HepG2 (cell line): ENCODE results near the gene FNDC8. TPM values are rescaled to one million over a fixed set of nuclear protein-coding genes. Genes with fewer than 3 reads are reported as not detected.

Experiments
- ATAC-seq: fragments of 200-7000 bp; cut with Tn5 transposase; 3 replicates; pipeline ENCODE4 v1.9.1; 2020; ENCODE audit warnings: mild to moderate bottlenecking, moderate library complexity
- BruUV-seq: library from RNA; stranded (reverse); fragments of 400-500 nt; replicated peaks from 2 replicates; lab custom pipeline; 2021; lab: Mats Ljungman, UMichigan
- CTCF ChIA-PET: fragments of 300-600 bp; formaldehyde crosslinking; extraction: SDS; loops from one replicate; lab custom pipeline; 2021; ENCODE audit warnings: low total read pairs, inconsistent platforms, low intra/inter-chr PET ratio; lab: Yijun Ruan, JAX
- POLR2A ChIA-PET: fragments of 350-600 bp; sonication (Branson Sonifier 250); formaldehyde crosslinking; loops from one replicate; lab custom pipeline; 2020; ENCODE audit warnings: antibody characterized with exemption, inconsistent platforms; lab: Yijun Ruan, JAX
- DNase-seq: peaks from one replicate; pipeline ENCODE4 v3.0.0-alpha.2; 2015; ENCODE audit warnings: low spot score
- FAIRE-seq: peaks from 3 replicates; lab custom pipeline; 2011; peaks lifted over from hg19 to GRCh38; lab: Jason Lieb, UNC
- H2AFZ ChIP-seq: one replicate; pipeline ENCODE4 v1.6.1; 2011; ENCODE audit warnings: low read length, inconsistent platforms
- H3K27ac ChIP-seq: fragments of 300-600 bp; 3 replicates; pipeline ENCODE4 v1.8.0; 2011; ENCODE audit warnings: mixed run types, mild to moderate bottlenecking, mixed read lengths, low read length, inconsistent platforms; ENCODE audit not compliant: insufficient read depth; ENCODE audit errors: extremely low read length
- H3K27me3 ChIP-seq, 2 experiments: fragments of 200-600 bp in 1 of 2; 2 replicates in 1 of 2; 3 replicates in 1 of 2; pipeline versions ENCODE4 v1.6.0 to v1.8.0; 2011; ENCODE audit warnings: low read length in 2 of 2, mild to moderate bottlenecking in 2 of 2, moderate library complexity in 2 of 2, inconsistent platforms in 1 of 2; ENCODE audit not compliant: insufficient read depth in 2 of 2, control insufficient read depth in 1 of 2
- H3K36me3 ChIP-seq, 2 experiments: fragments of 200-600 bp in 1 of 2; replicated peaks in 1 of 2; 2 replicates in 1 of 2; 3 replicates in 1 of 2; pipeline versions ENCODE4 v1.5.1 to v1.8.0; 2011; ENCODE audit warnings: low read length in 2 of 2, inconsistent platforms in 1 of 2; ENCODE audit not compliant: insufficient read depth in 2 of 2, control insufficient read depth in 1 of 2
- H3K4me1 ChIP-seq: 2 replicates; pipeline ENCODE4 v1.5.1; 2012; ENCODE audit warnings: low read length, inconsistent platforms; ENCODE audit not compliant: insufficient read depth
- H3K4me2 ChIP-seq: 2 replicates; pipeline ENCODE4 v1.6.0; 2011; ENCODE audit warnings: low read depth, low read length, inconsistent platforms
- H3K4me3 ChIP-seq, 3 experiments: fragments of 200-600 bp in 1 of 3; sonication (generic), shearing (Covaris generic) in 1 of 3; replicated peaks in 1 of 3; 2 replicates each; pipeline ENCODE4 v1.5.1; 2011 to 2016; ENCODE audit warnings: low read length in 3 of 3, inconsistent platforms in 2 of 3, low read depth in 2 of 3, mild to moderate bottlenecking in 2 of 3, control low read depth in 1 of 3, mixed read lengths in 1 of 3; ENCODE audit not compliant: insufficient read depth in 1 of 3
- H3K79me2 ChIP-seq: one replicate; pipeline ENCODE4 v1.6.1; 2011; ENCODE audit warnings: low read length, inconsistent platforms; ENCODE audit not compliant: insufficient read depth
- H3K9ac ChIP-seq: 2 replicates; pipeline ENCODE4 v1.6.0; 2011; ENCODE audit warnings: mild to moderate bottlenecking, low read depth, low read length, inconsistent platforms; ENCODE audit not compliant: insufficient read depth
- H3K9me3 ChIP-seq: 2 replicates; pipeline ENCODE4 v1.5.1; 2012; ENCODE audit warnings: mild to moderate bottlenecking, low read length
- H4K20me1 ChIP-seq: 2 replicates; pipeline ENCODE4 v1.6.0; 2011; ENCODE audit warnings: inconsistent platforms, mild to moderate bottlenecking, low read length, moderate library complexity; ENCODE audit not compliant: insufficient read depth
- REL ChIP-seq: sonication (generic); formaldehyde crosslinking; conservative IDR thresholded peaks from 2 replicates; pipeline ENCODE4 v1.8.0; 2022; ENCODE audit warnings: mild to moderate bottlenecking, missing genetic modification reagents, moderate library complexity
- SRSF4 ChIP-seq: fragments of 200-400 bp; formaldehyde crosslinking; IDR thresholded peaks from one replicate; pipeline ENCODE4 v1.6.1; 2018; ENCODE audit warnings: mild to moderate bottlenecking, low read depth, low read length, moderate library complexity; ENCODE audit not compliant: poor library complexity, severe bottlenecking
- ZNF251 ChIP-seq: sonication (generic); formaldehyde crosslinking; IDR thresholded peaks from 2 replicates; pipeline ENCODE4 v1.9.0; 2021; ENCODE audit warnings: mild to moderate bottlenecking, missing genetic modification reagents
- ZNF329 ChIP-seq: sonication (generic); formaldehyde crosslinking; IDR thresholded peaks from 2 replicates; pipeline ENCODE4 v1.9.0; 2021; ENCODE audit warnings: low read depth, mild to moderate bottlenecking, missing genetic modification reagents
- WGBS: methylation state at CpG from one replicate; pipeline ENCODE4 v1.1.6; 2017; ENCODE audit warnings: low lambda C conversion rate; 5-methylcytosine and 5-hydroxymethylcytosine counted together
- in situ Hi-C: cut with HindIII; loops from 2 replicates; pipeline ENCODE4 v1.10.0; 2017; ENCODE audit warnings: low pct_unique_long_range_greater_than_20kb; ENCODE audit not compliant: extremely low pct_ligation_motif_present
- intact Hi-C: fragments of 100-400 bp; cut with micrococcal nuclease; formaldehyde crosslinking; loops from one replicate; pipeline ENCODE4 v1.10.0; 2022; ENCODE audit not compliant: unreplicated experiment
- polyA plus RNA-seq, 8 experiments: library from polyadenylated mRNA; depleted of rRNA in 3 of 8; stranded (reverse) in 7 of 8; unstranded in 1 of 8; fragments of >200 nt; fragmentation: Illumina TruSeq in 4 of 8; extraction: Trizol in 4 of 8; gene quantifications; 2 replicates each; pipeline versions ENCODE4 v1.2.1 to v1.2.3, GENCODE V29; 2011 to 2016; ENCODE audit warnings: low read depth in 4 of 8, missing spikeins in 1 of 8, mixed read lengths in 1 of 8; ENCODE audit not compliant: insufficient read depth in 1 of 8
- total RNA-seq, 5 experiments: library from RNA; depleted of rRNA; stranded (reverse); fragments of >200 nt; fragmentation: Illumina TruSeq; extraction: Trizol; gene quantifications; 2 replicates each; pipeline ENCODE4 v1.2.3, GENCODE V29; 2016; ENCODE audit warnings: low read depth in 1 of 5
- TF ChIP-seq, protein P1 (sequence below): sonication (generic); formaldehyde crosslinking; IDR thresholded peaks from 2 replicates; pipeline ENCODE4 v1.9.0; 2021; ENCODE audit warnings: mild to moderate bottlenecking, missing genetic modification reagents

Gene FNDC8
- total and polyA plus RNA-seq, 2 of the 13 experiments (the other 11 are each of a cell fraction or from before 2014, with no cell fraction given) = not detected

DNA sequence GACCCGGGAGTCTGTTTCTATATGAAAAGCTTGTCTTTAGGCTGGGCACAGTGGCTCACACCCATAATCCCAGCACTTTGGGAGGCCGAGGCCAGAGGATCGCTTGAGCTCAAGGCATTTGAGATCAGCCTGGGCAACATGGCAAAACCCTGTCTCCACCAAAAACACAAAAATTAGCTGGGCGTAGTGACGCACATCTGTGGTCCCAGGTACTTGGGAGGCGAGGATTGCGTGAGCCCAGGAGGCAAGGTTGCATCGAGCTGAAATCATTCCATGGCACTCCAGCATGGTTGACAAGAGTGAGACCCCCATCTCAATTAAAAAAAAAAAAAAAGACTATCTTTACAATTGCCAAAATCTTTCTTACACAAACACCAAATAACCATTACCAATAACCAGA is 35.3 kb upstream of the FNDC8 start:
- Histone ChIP-seq H4K20me1 (no peaks in the 10 kb centered on the region), H3K4me2 (peak overlapping the region; percentile 82; the same call in 1 of the 2 replicates), H3K79me2 (peaks cover 68% of the 10 kb centered on the region), H3K4me1 (peaks cover 72% of the 10 kb centered on the region), H3K4me3 (peak overlapping the region in 1 of 3 experiments; percentile 18; a peak in 1 of 6 replicates), H3K27ac (no peak overlapping the region), H3K9ac (no peak overlapping the region), H3K9me3 (no peaks in the 10 kb centered on the region), H3K36me3 (no peaks in the 10 kb centered on the region; a peak in 1 of 5 replicates)
- ATAC-seq (no peak), DNase-seq (no peak), FAIRE-seq (no peak)
- CTCF ChIA-PET = no interaction called here
- BruUV-seq = no TSS peak
- POLR2A ChIA-PET = interaction anchor here (2.0 kb wide), 1 partner anchor 23 kb away, joined by 15 read pairs; the partner anchor contains the start of gene RFFL
- intact Hi-C loops = loop anchor here (5.0 kb wide), 1 partner anchor 64 kb away; no protein-coding TSS in a partner anchor
- WGBS = 97% methylated on average over 8 of the region's 8 CpGs
- TF ChIP-seq, protein P1, sequence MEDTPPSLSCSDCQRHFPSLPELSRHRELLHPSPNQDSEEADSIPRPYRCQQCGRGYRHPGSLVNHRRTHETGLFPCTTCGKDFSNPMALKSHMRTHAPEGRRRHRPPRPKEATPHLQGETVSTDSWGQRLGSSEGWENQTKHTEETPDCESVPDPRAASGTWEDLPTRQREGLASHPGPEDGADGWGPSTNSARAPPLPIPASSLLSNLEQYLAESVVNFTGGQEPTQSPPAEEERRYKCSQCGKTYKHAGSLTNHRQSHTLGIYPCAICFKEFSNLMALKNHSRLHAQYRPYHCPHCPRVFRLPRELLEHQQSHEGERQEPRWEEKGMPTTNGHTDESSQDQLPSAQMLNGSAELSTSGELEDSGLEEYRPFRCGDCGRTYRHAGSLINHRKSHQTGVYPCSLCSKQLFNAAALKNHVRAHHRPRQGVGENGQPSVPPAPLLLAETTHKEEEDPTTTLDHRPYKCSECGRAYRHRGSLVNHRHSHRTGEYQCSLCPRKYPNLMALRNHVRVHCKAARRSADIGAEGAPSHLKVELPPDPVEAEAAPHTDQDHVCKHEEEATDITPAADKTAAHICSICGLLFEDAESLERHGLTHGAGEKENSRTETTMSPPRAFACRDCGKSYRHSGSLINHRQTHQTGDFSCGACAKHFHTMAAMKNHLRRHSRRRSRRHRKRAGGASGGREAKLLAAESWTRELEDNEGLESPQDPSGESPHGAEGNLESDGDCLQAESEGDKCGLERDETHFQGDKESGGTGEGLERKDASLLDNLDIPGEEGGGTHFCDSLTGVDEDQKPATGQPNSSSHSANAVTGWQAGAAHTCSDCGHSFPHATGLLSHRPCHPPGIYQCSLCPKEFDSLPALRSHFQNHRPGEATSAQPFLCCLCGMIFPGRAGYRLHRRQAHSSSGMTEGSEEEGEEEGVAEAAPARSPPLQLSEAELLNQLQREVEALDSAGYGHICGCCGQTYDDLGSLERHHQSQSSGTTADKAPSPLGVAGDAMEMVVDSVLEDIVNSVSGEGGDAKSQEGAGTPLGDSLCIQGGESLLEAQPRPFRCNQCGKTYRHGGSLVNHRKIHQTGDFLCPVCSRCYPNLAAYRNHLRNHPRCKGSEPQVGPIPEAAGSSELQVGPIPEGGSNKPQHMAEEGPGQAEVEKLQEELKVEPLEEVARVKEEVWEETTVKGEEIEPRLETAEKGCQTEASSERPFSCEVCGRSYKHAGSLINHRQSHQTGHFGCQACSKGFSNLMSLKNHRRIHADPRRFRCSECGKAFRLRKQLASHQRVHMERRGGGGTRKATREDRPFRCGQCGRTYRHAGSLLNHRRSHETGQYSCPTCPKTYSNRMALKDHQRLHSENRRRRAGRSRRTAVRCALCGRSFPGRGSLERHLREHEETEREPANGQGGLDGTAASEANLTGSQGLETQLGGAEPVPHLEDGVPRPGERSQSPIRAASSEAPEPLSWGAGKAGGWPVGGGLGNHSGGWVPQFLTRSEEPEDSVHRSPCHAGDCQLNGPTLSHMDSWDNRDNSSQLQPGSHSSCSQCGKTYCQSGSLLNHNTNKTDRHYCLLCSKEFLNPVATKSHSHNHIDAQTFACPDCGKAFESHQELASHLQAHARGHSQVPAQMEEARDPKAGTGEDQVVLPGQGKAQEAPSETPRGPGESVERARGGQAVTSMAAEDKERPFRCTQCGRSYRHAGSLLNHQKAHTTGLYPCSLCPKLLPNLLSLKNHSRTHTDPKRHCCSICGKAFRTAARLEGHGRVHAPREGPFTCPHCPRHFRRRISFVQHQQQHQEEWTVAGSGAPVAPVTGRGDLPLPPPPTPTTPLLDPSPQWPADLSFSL (CRISPR knock-in tag) = no peak
- TF ChIP-seq ZNF251 (CRISPR knock-in tag) (no peak), SRSF4 (no peak), ZNF329 (CRISPR knock-in tag) (no peak), REL (no peak)
- TF ChIP-seq, all 625 proteins: peak for 0
- no peaks in the 10 kb centered on the region for H3K27me3 ChIP-seq
- H2AFZ ChIP-seq = no peak overlapping the region
- in situ Hi-C loops = no loop called here
